Epidermal melanocyte (primary cell): ENCODE results near the gene STUB1.
"Not testable (repeated sequence)": the region's sequence is repeated elsewhere in the genome, so short reads cannot be mapped to it uniquely, and the experiment has no call there.

Experiments used
- DNase-seq: peaks from one replicate; pipeline ENCODE4 v3.0.0; 2011; ENCODE audit warnings: low spot score; ENCODE audit not compliant: insufficient read length

Gene STUB1

GRCh38 chr16:678858-679813, 1.1 kb upstream of the STUB1 start:
- no peak for DNase-seq

- no peak for DNase-seq
Observed at GRCh38 chr16:680625-680945, 375 bp downstream of the STUB1 start.

- DNase-seq, result no peak
Observed at GRCh38 chr16:680967-681745, 946 bp downstream of the STUB1 start.

GRCh38 chr16:681746-682427, 1.7 kb downstream of the STUB1 start:
- DNase-seq, result no peak

- DNase-seq, result no peak
Observed at GRCh38 chr16:682493-683395, 2.5 kb downstream of the STUB1 start.

DNA sequence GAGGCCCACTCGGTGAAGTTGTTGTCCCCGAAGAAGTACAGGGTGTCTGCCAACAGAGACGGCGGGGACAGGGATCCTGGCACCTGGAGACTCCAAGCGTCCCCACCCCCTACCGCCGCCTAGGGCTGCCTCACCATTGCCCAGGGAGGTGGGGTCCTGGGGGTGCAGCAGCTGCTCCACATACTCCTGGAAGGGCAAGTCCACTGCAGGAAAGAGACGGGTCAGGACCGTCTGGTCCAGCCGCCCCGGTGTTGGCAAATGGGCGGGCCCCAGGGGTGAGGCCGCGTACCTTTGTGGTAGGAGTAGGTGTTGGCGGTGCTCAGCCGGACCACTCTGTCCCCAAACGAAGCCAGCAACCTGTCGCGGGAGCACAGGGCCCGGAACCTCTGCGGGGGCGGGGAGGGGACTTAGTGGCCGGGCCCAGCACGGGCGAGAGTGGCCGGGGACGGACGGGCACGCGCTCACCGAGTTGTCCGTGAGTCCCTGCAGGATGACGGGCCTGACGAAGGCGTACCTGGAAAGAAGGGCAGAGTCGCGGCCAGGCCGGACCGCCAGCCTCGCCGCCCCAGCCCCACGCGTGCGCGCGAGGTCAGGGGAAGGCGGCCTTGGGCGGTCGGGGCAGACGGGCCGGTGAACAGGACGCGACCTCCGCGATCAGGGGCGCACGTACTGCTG, 3.3 kb downstream of the STUB1 start:
- DNase-seq, result no peak

- DNase-seq, result peak; percentile 99
Observed at GRCh38 chr16:684071-684794, 4.0 kb downstream of the STUB1 start, which contains the start of gene JMJD8. TSS of gene JMJD8 (minus strand) at chr16:684334. CDS start at chr16:684319, 15 bp downstream.

DNA sequence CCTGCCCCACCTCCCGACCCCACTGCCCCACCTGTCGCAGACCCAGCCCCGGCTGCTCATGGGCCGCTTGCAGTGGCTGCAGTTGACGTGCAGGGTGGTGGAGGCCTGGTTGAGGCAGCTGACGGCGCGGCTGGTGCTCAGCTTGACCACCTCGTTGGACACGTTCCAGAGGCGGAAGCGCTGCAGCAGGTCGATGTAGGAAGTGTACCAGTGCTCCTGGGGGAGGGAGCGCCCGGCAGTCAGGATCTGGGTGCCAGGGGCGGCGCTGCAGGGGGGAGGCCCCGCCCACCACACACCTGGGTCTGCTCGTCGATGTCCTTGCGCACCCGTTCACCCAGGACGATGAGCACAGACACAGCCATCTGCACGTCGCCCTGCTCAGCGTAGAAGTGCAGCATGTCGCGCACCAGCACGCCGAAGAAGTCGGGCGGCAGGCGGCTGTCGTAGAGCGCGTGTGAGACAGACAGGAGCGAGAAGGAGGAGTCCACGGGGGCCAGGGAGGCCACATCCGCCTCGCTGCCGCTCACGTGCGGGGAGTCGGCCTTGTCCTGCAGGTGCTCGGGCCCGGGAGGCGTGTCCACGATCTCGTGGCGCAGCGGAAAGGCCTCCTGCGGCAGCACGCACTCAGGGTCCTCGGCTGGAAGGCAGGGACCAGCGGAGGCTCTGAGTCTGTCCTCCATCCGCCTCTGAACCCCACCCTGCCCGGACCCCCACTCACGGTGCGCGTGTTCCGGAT, 4.9 kb downstream of the STUB1 start:
- no peak for DNase-seq

DNA sequence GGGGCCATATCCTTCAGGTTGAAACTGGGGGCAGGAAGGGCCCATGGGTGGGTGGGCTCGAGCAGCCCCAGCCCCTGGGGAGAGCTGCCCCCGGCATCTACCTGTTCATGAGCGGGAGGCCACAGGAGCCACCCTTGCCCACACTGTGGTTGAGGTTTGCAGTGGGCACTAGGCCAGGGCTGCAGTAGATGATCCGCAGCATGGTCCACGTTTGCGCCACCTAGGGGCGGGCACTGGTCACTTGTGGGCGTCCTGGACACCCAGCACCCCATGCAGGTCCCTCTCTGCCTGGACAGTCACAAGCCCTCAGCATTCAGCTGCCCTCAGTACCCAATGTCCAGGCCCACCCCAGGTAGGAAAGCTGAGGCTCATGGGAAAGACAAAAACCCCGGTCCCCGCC, 5.8 kb downstream of the STUB1 start:
- no peak for DNase-seq

DNA sequence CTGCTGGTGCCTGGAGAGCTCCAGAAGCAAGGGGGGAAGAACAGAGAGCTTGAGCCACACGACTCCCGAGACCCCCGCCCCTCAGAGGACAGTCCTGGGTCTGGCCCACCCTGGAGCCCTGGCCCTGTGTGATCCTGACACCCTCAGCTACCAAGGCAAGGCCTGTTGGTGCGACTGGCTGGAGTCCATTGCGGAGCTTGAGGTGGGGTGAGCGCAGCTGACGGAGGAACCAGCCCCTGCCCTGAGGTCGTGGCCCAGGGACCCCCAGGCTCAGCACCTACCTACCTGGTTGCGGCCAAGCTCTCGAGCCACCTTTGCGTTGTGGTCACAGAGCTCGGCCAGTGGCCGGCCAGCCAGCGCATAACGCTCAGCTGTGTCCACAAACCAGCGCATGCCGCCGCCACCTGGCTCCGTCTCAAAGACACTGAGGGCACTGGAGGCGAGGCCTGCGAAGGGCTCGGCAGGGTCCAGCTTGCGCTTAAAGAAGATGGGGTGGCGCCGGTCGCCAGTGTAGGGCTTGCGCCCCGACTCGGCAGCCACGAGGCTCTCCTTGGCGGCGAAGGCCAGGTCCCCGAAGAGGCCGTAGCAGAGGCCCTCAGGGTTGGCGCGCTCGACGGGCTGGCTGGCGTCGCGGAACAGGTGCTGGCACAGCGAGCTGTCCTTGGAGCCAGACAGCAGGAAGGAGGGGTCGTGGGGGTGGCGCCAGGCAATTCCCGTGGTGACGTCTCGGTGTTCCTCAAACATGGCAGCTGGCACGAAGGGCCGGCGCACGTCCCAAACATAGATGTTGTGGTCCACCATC, 6.5 kb downstream of the STUB1 start:
- DNase-seq, result no peak

GRCh38 chr16:687499-687898, 7.3 kb downstream of the STUB1 start:
- no peak for DNase-seq

- DNase-seq, result no peak
Observed at GRCh38 chr16:689175-689897, 9.1 kb downstream of the STUB1 start.

GRCh38 chr16:691242-691641, 11.0 kb downstream of the STUB1 start:
- not testable (repeated sequence) for DNase-seq

- peak; percentile 16 for DNase-seq
Observed at GRCh38 chr16:692356-693108, 12.3 kb downstream of the STUB1 start.

DNA sequence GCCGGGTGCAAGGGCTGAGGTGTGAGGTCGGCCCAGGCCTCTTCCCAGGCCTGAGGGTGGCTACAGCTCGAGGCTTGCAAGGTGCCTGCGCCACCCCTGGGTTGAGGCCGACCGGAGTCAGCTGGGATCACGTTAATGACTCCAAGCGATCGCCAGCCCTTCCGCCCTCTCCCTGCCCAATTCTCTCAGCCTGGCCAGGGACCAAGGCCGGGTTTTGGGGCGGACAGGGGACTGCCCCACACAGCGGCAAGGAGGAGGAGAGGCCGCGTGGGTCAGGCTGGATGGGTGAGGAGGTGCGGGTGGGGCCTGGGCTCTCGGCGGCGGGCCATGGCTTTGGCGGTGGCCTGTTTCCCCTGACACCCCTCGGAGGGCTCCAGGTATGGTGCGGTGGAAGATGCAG, 13.2 kb downstream of the STUB1 start:
- DNase-seq, result no peak

- no peak for DNase-seq
Observed at GRCh38 chr16:693766-694165, 13.6 kb downstream of the STUB1 start.
